PFSK-1 (cell line): ENCODE data around the gene CRB1.

Experiments
- FOXP2 ChIP-seq: optimal IDR thresholded peaks from 2 replicates; pipeline ENCODE3; 2011; ENCODE audit warnings: borderline replicate concordance, control low read depth, inconsistent platforms; ENCODE audit not compliant: insufficient read depth; ENCODE audit errors: extremely low read length, extremely low read depth
- POLR2AphosphoS5 ChIP-seq: IDR thresholded peaks from 2 replicates; pipeline ENCODE4 v1.6.1; 2012; ENCODE audit warnings: low read depth, mild to moderate bottlenecking, control low read depth, low read length, moderate library complexity
- REST ChIP-seq, 2 experiments: IDR thresholded peaks; 2 replicates each; pipeline versions ENCODE4 v1.6.1 to v1.8.0; 2011 to 2012; ENCODE audit warnings: low read depth in 2 of 2, low read length in 2 of 2, control low read depth in 1 of 2, inconsistent platforms in 1 of 2, mild to moderate bottlenecking in 1 of 2, moderate library complexity in 1 of 2; ENCODE audit not compliant: insufficient read depth in 1 of 2
- SIN3A ChIP-seq: IDR thresholded peaks from 2 replicates; pipeline ENCODE4 v1.6.1; 2012; ENCODE audit warnings: mild to moderate bottlenecking, low read length, moderate library complexity, borderline replicate concordance; ENCODE audit not compliant: insufficient read depth
- TAF1 ChIP-seq: IDR thresholded peaks from 2 replicates; pipeline ENCODE4 v1.6.1; 2012; ENCODE audit warnings: low read length, control low read depth, borderline replicate concordance; ENCODE audit not compliant: insufficient read depth

Gene CRB1

GRCh38 chr1:197341626-197342025, 73.6 kb downstream of the CRB1 start:
- no peak for TF ChIP-seq SIN3A
- TF ChIP-seq TAF1 = no peak
- no peak for TF ChIP-seq FOXP2
- TF ChIP-seq REST (IDR thresholded peaks at IDR 0.05; ENCODE audit: insufficient read depth in 1 of 2, low read depth in 2 of 2, low read length in 2 of 2) = no peak
- no peak for TF ChIP-seq POLR2AphosphoS5

GRCh38 chr1:197342044-197342565, 74.1 kb downstream of the CRB1 start:
- TF ChIP-seq POLR2AphosphoS5 = no peak
- no peak for TF ChIP-seq SIN3A
- TF ChIP-seq FOXP2 = no peak
- no peak for TF ChIP-seq TAF1
- no peak for TF ChIP-seq REST (IDR thresholded peaks at IDR 0.05; ENCODE audit: insufficient read depth in 1 of 2, low read depth in 2 of 2, low read length in 2 of 2)

GRCh38 chr1:197342669-197343068, 74.6 kb downstream of the CRB1 start:
- no peak for TF ChIP-seq REST (IDR thresholded peaks at IDR 0.05; ENCODE audit: insufficient read depth in 1 of 2, low read depth in 2 of 2, low read length in 2 of 2)
- TF ChIP-seq POLR2AphosphoS5 = no peak
- no peak for TF ChIP-seq FOXP2
- TF ChIP-seq TAF1 = no peak
- no peak for TF ChIP-seq SIN3A

GRCh38 chr1:197343663-197344273, 75.7 kb downstream of the CRB1 start:
- TF ChIP-seq FOXP2 (no peak), SIN3A (no peak), TAF1 (no peak), POLR2AphosphoS5 (no peak), REST (IDR thresholded peaks at IDR 0.05; ENCODE audit: insufficient read depth in 1 of 2, low read depth in 2 of 2, low read length in 2 of 2) (no peak)
